Neural cell (in vitro differentiated cells): ENCODE results near the gene CHMP1A. TPM values are rescaled to one million over a fixed set of nuclear protein-coding genes. Genes with fewer than 3 reads are reported as not detected.
"Not testable (repeated sequence)": the region's sequence is repeated elsewhere in the genome, so short reads cannot be mapped to it uniquely, and the experiment has no call there.

ENCODE experiments used
- H2AFZ ChIP-seq: fragments of 200-600, 300-800 bp; sonication (generic), shearing (Covaris generic); 2 replicates; pipeline ENCODE4 v1.6.0; 2014; ENCODE audit warnings: low read depth, mild to moderate bottlenecking, antibody characterized with exemption, low read length, moderate library complexity
- H3F3A ChIP-seq: fragments of 200-600 bp; shearing (Covaris generic); 2 replicates; pipeline ENCODE4 v1.6.1; 2016; ENCODE audit warnings: mild to moderate bottlenecking, moderate library complexity, mixed read lengths, antibody characterized with exemption, low read length; ENCODE audit not compliant: insufficient read depth, poor library complexity, severe bottlenecking
- H3K27ac ChIP-seq: fragments of 200-600, 300-800 bp; sonication (generic), shearing (Covaris generic); 2 replicates; pipeline ENCODE4 v1.5.1; 2014; ENCODE audit warnings: mild to moderate bottlenecking, low read length, moderate library complexity
- H3K27me3 ChIP-seq: fragments of 300-800, 200-600 bp; sonication (generic), shearing (Covaris generic); 2 replicates; pipeline ENCODE4 v1.6.0; 2014; ENCODE audit warnings: mild to moderate bottlenecking, low read depth, low read length, moderate library complexity; ENCODE audit not compliant: insufficient read depth
- H3K36me3 ChIP-seq: fragments of 300-800, 200-600 bp; sonication (generic), shearing (Covaris generic); 2 replicates; pipeline ENCODE4 v1.5.1; 2014; ENCODE audit warnings: mild to moderate bottlenecking, antibody characterized with exemption, low read length, moderate library complexity; ENCODE audit not compliant: insufficient read depth
- H3K4me2 ChIP-seq: fragments of 300-800, 200-600 bp; sonication (generic), shearing (Covaris generic); 2 replicates; pipeline ENCODE4 v1.6.0; 2014; ENCODE audit warnings: mild to moderate bottlenecking, low read length
- H3K4me3 ChIP-seq: fragments of 300-800, 200-600 bp; sonication (generic), shearing (Covaris generic); 2 replicates; pipeline ENCODE4 v1.5.1; 2014; ENCODE audit warnings: mild to moderate bottlenecking, low read length, moderate library complexity
- H3K79me2 ChIP-seq: fragments of 200-600 bp; shearing (Covaris generic); replicated peaks from 2 replicates; pipeline ENCODE4 v1.6.0; 2014; ENCODE audit warnings: mild to moderate bottlenecking, low read length, moderate library complexity; ENCODE audit not compliant: insufficient read depth
- H3K9ac ChIP-seq: fragments of 300-800, 200-600 bp; sonication (generic), shearing (Covaris generic); 2 replicates; pipeline ENCODE4 v1.6.1; 2016; ENCODE audit warnings: mild to moderate bottlenecking, low read length, mixed read lengths
- H3K9me2 ChIP-seq: fragments of 200-600 bp; shearing (Covaris generic); 2 replicates; pipeline ENCODE4 v1.6.1; 2016; ENCODE audit warnings: mild to moderate bottlenecking, low read length, mixed read lengths; ENCODE audit not compliant: insufficient read depth
- H3K9me3 ChIP-seq: fragments of 200-600, 300-800 bp; sonication (generic), shearing (Covaris generic); 2 replicates; pipeline ENCODE4 v1.6.1; 2016; ENCODE audit warnings: mild to moderate bottlenecking, mixed run types, low read length, moderate library complexity, mixed read lengths
- H4K20me1 ChIP-seq: fragments of 200-600 bp; shearing (Covaris generic); 2 replicates; pipeline ENCODE4 v1.6.1; 2016; ENCODE audit warnings: mild to moderate bottlenecking, mixed run types; ENCODE audit not compliant: insufficient read depth
- CTCF ChIP-seq: fragments of 450-650 bp; IDR thresholded peaks from 2 replicates; pipeline ENCODE4 v1.5.1; 2014; ENCODE audit warnings: antibody characterized with exemption, mild to moderate bottlenecking, moderate library complexity; ENCODE audit not compliant: poor library complexity, severe bottlenecking
- EP300 ChIP-seq: fragments of 450-650 bp; conservative IDR thresholded peaks from 2 replicates; pipeline ENCODE4 v1.6.1; 2014; ENCODE audit warnings: antibody characterized with exemption, mild to moderate bottlenecking, moderate library complexity; ENCODE audit not compliant: poor library complexity, severe bottlenecking
- EZH2 ChIP-seq: fragments of 200-600, 300-800 bp; shearing (Covaris generic), sonication (generic); IDR thresholded peaks from 2 replicates; pipeline ENCODE4 v1.6.1; 2014; ENCODE audit warnings: antibody characterized with exemption, low read length, borderline replicate concordance, mild to moderate bottlenecking; ENCODE audit not compliant: insufficient read depth, poor library complexity, severe bottlenecking
- MXI1 ChIP-seq: fragments of 450-650 bp; conservative IDR thresholded peaks from 2 replicates; pipeline ENCODE4 v1.6.1; 2014; ENCODE audit warnings: antibody characterized with exemption, mild to moderate bottlenecking; ENCODE audit not compliant: poor library complexity, severe bottlenecking
- POLR2AphosphoS5 ChIP-seq: IDR thresholded peaks from 2 replicates; pipeline ENCODE4 v1.6.1; 2012
- RAD21 ChIP-seq: fragments of 450-650 bp; conservative IDR thresholded peaks from 2 replicates; pipeline ENCODE4 v1.6.1; 2014; ENCODE audit warnings: antibody characterized with exemption, mild to moderate bottlenecking, moderate library complexity
- REST ChIP-seq: IDR thresholded peaks from 2 replicates; pipeline ENCODE4 v1.6.1; 2012; ENCODE audit warnings: borderline replicate concordance
- SMC3 ChIP-seq: fragments of 450-650 bp; conservative IDR thresholded peaks from 2 replicates; pipeline ENCODE4 v1.6.1; 2014; ENCODE audit warnings: antibody characterized with exemption, mild to moderate bottlenecking, moderate library complexity; ENCODE audit not compliant: poor library complexity
- TAF1 ChIP-seq: IDR thresholded peaks from 2 replicates; pipeline ENCODE4 v1.6.1; 2012; ENCODE audit warnings: low read depth
- polyA plus RNA-seq: library from polyadenylated mRNA; depleted of rRNA; stranded (reverse); fragments of >200 nt; gene quantifications from 2 replicates; pipeline ENCODE4 v1.2.3, GENCODE V29; 2014

CHMP1A gene
- polyA plus RNA-seq, 1 donor from 2014 or later, result 113 TPM

DNA sequence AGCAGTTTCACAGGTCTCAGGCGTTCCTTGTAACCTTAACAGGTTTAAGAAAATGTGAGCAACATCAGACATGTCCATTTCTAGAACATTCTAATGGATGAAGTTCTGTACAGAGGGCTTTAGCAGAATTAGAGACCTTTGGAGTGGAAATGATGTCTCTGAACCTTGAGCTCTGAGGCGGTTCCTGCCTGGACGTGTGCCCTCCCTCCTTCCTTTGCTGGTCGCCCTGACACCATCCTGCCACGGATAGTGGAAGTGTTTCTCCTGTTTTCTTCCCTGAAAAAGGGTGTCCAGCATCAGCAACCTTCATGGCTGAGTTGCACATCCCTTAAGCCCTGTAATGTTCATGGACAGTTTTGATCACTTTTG is 11.3 kb upstream of the CHMP1A start:
- no peaks in the 10 kb centered on the region for H3K9me3 ChIP-seq
- H3K9me2 ChIP-seq, result no peaks in the 10 kb centered on the region
- H3F3A ChIP-seq, result no peaks in the 10 kb centered on the region
- no peaks in the 10 kb centered on the region for H4K20me1 ChIP-seq
- no peaks in the 10 kb centered on the region for H3K79me2 ChIP-seq
- no peak overlapping the region for H2AFZ ChIP-seq
- H3K4me2 ChIP-seq, result no peak overlapping the region
- no peak for TF ChIP-seq EP300
- TF ChIP-seq TAF1, result no peak
- no peak for TF ChIP-seq CTCF
- TF ChIP-seq SMC3, result no peak
- no peak overlapping the region for H3K4me3 ChIP-seq
- no peaks in the 10 kb centered on the region for H3K36me3 ChIP-seq
- H3K27ac ChIP-seq, result no peak overlapping the region
- no peaks in the 10 kb centered on the region for H3K27me3 ChIP-seq
- no peak overlapping the region for H3K9ac ChIP-seq

DNA sequence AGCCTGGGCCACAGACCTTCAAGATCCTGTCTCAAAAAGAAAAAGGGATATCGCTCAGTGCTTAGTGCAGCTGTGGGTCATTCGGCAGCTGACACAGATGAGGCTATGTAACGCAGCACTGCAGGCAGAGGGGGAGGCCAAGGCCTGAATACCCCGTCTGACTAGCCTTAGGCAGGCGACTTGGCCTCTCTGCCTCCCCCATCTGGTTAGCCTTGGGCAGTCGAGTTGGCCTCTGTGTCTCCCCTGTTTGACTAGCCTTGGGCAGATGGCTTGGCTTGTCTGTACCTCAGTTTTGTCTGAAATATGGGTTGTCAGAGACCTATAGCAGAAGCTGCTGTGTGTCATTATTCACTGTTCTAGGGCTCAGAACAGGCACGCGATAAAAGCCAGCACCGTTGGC is 10.1 kb upstream of the CHMP1A start:
- no peak for TF ChIP-seq SMC3
- no peak for TF ChIP-seq MXI1
- TF ChIP-seq EP300, result no peak
- TF ChIP-seq RAD21, result no peak
- TF ChIP-seq EZH2, result no peak
- no peak for TF ChIP-seq CTCF
- no peak for TF ChIP-seq POLR2AphosphoS5
- no peak for TF ChIP-seq TAF1
- no peak for TF ChIP-seq REST
- Histone ChIP-seq H3K36me3 (no peaks in the 10 kb centered on the region), H3K9me2 (no peaks in the 10 kb centered on the region)

DNA sequence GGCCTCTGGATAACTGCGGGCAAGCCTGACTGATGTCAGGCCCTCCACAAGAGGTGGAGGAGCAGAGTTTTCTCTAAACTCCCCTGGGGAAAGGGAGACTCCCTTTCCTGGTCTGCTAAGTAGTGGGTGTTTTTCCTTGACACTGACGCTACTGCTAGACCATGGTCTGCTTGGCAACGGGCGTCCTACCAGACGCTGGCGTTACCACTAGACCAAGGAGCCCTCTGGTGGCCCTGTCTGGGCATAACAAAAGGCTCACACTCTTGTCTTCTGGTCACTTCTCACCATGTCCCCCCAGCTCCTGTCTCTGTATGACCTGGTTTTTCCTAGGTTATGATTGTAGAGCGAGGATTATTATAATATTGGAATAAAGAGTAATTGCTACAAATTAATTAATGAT is 9.5 kb upstream of the CHMP1A start:
- not testable (repeated sequence) for H3K4me2 ChIP-seq, H3K36me3 ChIP-seq

More for the DNA sequence above, 10.1 kb upstream of the CHMP1A start:
- H3K9me3 ChIP-seq, result no peaks in the 10 kb centered on the region
- H3K79me2 ChIP-seq, result no peaks in the 10 kb centered on the region
- H3K27me3 ChIP-seq, result no peaks in the 10 kb centered on the region
- H3K9ac ChIP-seq, result no peak overlapping the region
- H3K27ac ChIP-seq, result no peak overlapping the region
- no peaks in the 10 kb centered on the region for H3F3A ChIP-seq
- no peak overlapping the region for H2AFZ ChIP-seq
- H4K20me1 ChIP-seq, result no peaks in the 10 kb centered on the region
- no peak overlapping the region for H3K4me2 ChIP-seq
- no peak overlapping the region for H3K4me3 ChIP-seq

DNA sequence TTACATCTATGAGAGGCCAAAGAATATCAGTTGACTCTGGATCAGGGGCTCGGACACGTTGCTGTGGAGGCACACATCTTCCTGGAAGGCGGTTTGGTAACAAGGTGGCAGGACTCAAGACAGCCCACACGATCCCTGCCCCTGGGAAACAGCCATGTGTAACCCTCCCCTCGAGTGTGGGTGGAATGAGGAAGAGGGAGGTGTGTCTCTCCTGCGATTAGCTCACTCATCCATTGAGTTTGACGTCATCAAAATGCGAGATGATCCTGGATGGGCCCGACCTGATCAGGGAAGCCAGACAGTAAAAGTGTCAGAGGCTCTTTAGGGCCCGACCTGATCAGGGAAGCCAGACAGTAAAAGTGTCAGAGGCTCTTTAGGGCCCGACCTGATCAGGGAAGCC is 6.7 kb upstream of the CHMP1A start:
- not testable (repeated sequence) for H3K4me3 ChIP-seq, H4K20me1 ChIP-seq, H3K27me3 ChIP-seq, H2AFZ ChIP-seq, H3K4me2 ChIP-seq, H3K27ac ChIP-seq, H3F3A ChIP-seq, H3K9ac ChIP-seq, H3K9me3 ChIP-seq, H3K9me2 ChIP-seq, H3K79me2 ChIP-seq
- H3K36me3 ChIP-seq, result peaks cover 11% of the 10 kb centered on the region

More for the DNA sequence above, 9.5 kb upstream of the CHMP1A start:
- not testable (repeated sequence) for H3K27ac ChIP-seq, H3K4me3 ChIP-seq, H3K9me2 ChIP-seq, H3K9me3 ChIP-seq, H3F3A ChIP-seq, H4K20me1 ChIP-seq, H2AFZ ChIP-seq, H3K9ac ChIP-seq, H3K79me2 ChIP-seq, H3K27me3 ChIP-seq
